CD4-positive, alpha-beta T cell treated with Interleukin-17A for 1 hour (primary cell): ENCODE data around the gene NXPE1.
"Not testable (repeated sequence)": the region's sequence is repeated elsewhere in the genome, so short reads cannot be mapped to it uniquely, and the experiment has no call there.

Experiments
- DNase-seq: peaks from one replicate; pipeline ENCODE4 v3.0.0-alpha.2; 2020

Gene NXPE1

GRCh38 chr11:114559425-114560310 is at the start of gene NXPE1:
Gene NXPE1, minus strand, starts transcription at chr11:114559881. Its CDS starts 8,680 bp downstream, at chr11:114551201.
- no peak for DNase-seq

- no peak for DNase-seq
These were observed 49.7 kb upstream of the NXPE1 start for GRCh38 chr11:114609429-114609828.

- DNase-seq, result not testable (repeated sequence)
These were observed 48.9 kb upstream of the NXPE1 start for GRCh38 chr11:114608605-114609004.

- DNase-seq, result no peak
These were observed 48.2 kb upstream of the NXPE1 start for GRCh38 chr11:114607753-114608459.

- not testable (repeated sequence) for DNase-seq
These were observed 47.1 kb upstream of the NXPE1 start for GRCh38 chr11:114606802-114607075.

- no peak for DNase-seq
These were observed 46.5 kb upstream of the NXPE1 start for GRCh38 chr11:114606003-114606801.

- no peak for DNase-seq
These were observed 45.7 kb upstream of the NXPE1 start for GRCh38 chr11:114605370-114605769.

- no peak for DNase-seq
These were observed 45.2 kb upstream of the NXPE1 start for GRCh38 chr11:114604886-114605285.

- DNase-seq, result no peak
These were observed 44.6 kb upstream of the NXPE1 start for GRCh38 chr11:114604179-114604813.

- peak; percentile 15 for DNase-seq
These were observed 43.5 kb upstream of the NXPE1 start for GRCh38 chr11:114603151-114603550.

- no peak for DNase-seq
These were observed 38.8 kb upstream of the NXPE1 start for GRCh38 chr11:114598461-114598860.

- DNase-seq, result no peak
These were observed 36.7 kb upstream of the NXPE1 start for GRCh38 chr11:114596175-114596919.

- no peak for DNase-seq
These were observed 35.9 kb upstream of the NXPE1 start, which contains the start of gene NXPE4 for GRCh38 chr11:114595571-114595970. Gene NXPE4, minus strand, starts transcription at chr11:114595786. Its CDS starts 1,027 bp downstream, at chr11:114594759.

GRCh38 chr11:114594703-114595102 is 35.0 kb upstream of the NXPE1 start:
- DNase-seq, result no peak

GRCh38 chr11:114587398-114587953 is 27.8 kb upstream of the NXPE1 start:
- DNase-seq, result no peak

- no peak for DNase-seq
These were observed 27.1 kb upstream of the NXPE1 start for GRCh38 chr11:114586797-114587196.

- no peak for DNase-seq
These were observed 12.0 kb upstream of the NXPE1 start for GRCh38 chr11:114571712-114572111.

- DNase-seq, result no peak
These were observed 10.1 kb upstream of the NXPE1 start for GRCh38 chr11:114569801-114570200.

- no peak for DNase-seq
These were observed 6.6 kb upstream of the NXPE1 start for GRCh38 chr11:114566276-114566675.

GRCh38 chr11:114564831-114565230 is 5.2 kb upstream of the NXPE1 start:
- DNase-seq, result no peak

- no peak for DNase-seq
These were observed 3.4 kb upstream of the NXPE1 start for GRCh38 chr11:114563077-114563476.
